A549 (cell line): Measurements from ENCODE around the gene CEP290.

Source experiments
- CTCF ChIP-seq: fragments of >200 bp; sonication (Bioruptor Twin); formaldehyde crosslinking; IDR thresholded peaks from 3 replicates; pipeline ENCODE4 v1.5.1; 2016
- JUNB ChIP-seq: fragments of >200 bp; sonication (Bioruptor Twin); formaldehyde crosslinking; IDR thresholded peaks from 2 replicates; pipeline ENCODE4 v1.6.1; 2016
- ZNF302 ChIP-seq: fragments of 250-450 bp; sonication (Bioruptor Pico); IDR thresholded peaks from 2 replicates; pipeline ENCODE4 v1.9.0; 2021; ENCODE audit warnings: inconsistent platforms, mild to moderate bottlenecking, moderate library complexity

- TF ChIP-seq ZNF302 (CRISPR knock-in tag) (no peak), JUNB (no peak), CTCF (no peak)
These were observed 140.6 kb downstream of the CEP290 start for GRCh38 chr12:88001327-88001726.
